GM19468 (cell line): ENCODE measurements around the gene KLK3.

Experiments used
- ATAC-seq: cut with Tn5 transposase; IDR thresholded peaks from one replicate; pipeline ENCODE4 v1.9.1; 2021; ENCODE audit warnings: mild to moderate bottlenecking, moderate library complexity, moderate number of reproducible peaks; ENCODE audit not compliant: unreplicated experiment; ENCODE audit errors: extremely low read depth

Gene KLK3

DNA sequence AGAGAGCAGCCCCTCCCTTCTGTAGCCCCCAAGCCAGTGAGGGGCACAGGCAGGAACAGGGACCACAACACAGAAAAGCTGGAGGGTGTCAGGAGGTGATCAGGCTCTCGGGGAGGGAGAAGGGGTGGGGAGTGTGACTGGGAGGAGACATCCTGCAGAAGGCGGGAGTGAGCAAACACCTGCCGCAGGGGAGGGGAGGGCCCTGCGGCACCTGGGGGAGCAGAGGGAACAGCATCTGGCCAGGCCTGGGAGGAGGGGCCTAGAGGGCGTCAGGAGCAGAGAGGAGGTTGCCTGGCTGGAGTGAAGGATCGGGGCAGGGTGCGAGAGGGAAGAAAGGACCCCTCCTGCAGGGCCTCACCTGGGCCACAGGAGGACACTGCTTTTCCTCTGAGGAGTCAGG, 4.2 kb downstream of the KLK3 start:
- no peak for ATAC-seq

DNA sequence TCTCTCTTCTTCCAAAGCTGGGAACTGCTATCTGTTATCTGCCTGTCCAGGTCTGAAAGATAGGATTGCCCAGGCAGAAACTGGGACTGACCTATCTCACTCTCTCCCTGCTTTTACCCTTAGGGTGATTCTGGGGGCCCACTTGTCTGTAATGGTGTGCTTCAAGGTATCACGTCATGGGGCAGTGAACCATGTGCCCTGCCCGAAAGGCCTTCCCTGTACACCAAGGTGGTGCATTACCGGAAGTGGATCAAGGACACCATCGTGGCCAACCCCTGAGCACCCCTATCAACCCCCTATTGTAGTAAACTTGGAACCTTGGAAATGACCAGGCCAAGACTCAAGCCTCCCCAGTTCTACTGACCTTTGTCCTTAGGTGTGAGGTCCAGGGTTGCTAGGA, 5.1 kb downstream of the KLK3 start:
- no peak for ATAC-seq

DNA sequence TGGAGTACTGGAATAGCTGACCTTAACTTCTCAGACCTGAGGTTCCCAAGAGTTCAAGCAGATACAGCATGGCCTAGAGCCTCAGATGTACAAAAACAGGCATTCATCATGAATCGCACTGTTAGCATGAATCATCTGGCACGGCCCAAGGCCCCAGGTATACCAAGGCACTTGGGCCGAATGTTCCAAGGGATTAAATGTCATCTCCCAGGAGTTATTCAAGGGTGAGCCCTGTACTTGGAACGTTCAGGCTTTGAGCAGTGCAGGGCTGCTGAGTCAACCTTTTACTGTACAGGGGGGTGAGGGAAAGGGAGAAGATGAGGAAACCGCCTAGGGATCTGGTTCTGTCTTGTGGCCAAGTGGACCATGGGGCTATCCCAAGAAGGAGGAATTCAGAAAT, 6.3 kb downstream of the KLK3 start:
- ATAC-seq, result no peak

DNA sequence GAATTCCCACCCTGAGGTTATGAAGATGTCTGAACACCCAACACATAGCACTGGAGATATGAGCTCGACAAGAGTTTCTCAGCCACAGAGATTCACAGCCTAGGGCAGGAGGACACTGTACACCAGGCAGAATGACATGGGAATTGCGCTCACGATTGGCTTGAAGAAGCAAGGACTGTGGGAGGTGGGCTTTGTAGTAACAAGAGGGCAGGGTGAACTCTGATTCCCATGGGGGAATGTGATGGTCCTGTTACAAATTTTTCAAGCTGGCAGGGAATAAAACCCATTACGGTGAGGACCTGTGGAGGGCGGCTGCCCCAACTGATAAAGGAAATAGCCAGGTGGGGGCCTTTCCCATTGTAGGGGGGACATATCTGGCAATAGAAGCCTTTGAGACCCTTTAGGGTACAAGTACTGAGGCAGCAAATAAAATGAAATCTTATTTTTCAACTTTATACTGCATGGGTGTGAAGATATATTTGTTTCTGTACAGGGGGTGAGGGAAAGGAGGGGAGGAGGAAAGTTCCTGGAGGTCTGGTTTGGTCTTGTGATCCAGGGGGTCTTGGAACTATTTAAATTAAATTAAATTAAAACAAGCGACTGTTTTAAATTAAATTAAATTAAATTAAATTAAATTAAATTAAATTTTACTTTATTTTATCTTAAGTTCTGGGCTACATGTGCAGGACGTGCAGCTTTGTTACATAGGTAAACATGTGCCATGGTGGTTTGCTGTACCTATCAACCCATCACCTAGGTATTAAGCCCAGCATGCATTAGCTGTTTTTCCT, 7.0 kb downstream of the KLK3 start:
- ATAC-seq, result no peak

DNA sequence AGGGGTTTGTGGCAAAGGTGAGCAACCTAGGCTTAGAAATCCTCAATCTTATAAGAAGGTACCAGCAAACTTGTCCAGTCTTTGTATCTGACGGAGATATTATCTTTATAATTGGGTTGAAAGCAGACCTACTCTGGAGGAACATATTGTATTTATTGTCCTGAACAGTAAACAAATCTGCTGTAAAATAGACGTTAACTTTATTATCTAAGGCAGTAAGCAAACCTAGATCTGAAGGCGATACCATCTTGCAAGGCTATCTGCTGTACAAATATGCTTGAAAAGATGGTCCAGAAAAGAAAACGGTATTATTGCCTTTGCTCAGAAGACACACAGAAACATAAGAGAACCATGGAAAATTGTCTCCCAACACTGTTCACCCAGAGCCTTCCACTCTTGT, 14.8 kb downstream of the KLK3 start:
- no peak for ATAC-seq

DNA sequence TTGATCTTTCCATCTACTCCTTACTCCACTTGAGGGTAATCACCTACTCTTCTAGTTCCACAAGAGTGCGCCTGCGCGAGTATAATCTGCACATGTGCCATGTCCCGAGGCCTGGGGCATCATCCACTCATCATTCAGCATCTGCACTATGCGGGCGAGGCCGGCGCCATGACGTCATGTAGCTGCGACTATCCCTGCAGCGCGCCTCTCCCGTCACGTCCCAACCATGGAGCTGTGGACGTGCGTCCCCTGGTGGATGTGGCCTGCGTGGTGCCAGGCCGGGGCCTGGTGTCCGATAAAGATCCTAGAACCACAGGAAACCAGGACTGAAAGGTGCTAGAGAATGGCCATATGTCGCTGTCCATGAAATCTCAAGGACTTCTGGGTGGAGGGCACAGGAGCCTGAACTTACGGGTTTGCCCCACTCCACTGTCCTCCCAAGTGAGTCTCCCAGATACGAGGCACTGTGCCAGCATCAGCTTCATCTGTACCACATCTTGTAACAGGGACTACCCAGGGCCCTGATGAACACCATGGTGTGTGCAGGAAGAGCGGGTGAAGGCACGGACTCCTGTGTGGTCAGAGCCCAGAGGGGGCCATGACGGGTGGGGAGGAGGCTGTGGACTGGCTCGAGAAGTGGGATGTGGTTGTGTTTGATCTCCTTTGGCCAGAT, 15.8 kb downstream of the KLK3 start:
- ATAC-seq, result no peak

DNA sequence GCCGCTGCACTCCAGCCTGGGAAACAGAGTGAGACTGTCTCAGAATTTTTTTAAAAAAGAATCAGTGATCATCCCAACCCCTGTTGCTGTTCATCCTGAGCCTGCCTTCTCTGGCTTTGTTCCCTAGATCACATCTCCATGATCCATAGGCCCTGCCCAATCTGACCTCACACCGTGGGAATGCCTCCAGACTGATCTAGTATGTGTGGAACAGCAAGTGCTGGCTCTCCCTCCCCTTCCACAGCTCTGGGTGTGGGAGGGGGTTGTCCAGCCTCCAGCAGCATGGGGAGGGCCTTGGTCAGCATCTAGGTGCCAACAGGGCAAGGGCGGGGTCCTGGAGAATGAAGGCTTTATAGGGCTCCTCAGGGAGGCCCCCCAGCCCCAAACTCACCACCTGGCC, 18.3 kb downstream of the KLK3 start, which contains the start of gene KLK2:
TSS of gene KLK2 (plus strand) at position 384 of the 400 bp plus-strand sequence. CDS start 35 bp downstream, outside the sequence.
- no peak for ATAC-seq

DNA sequence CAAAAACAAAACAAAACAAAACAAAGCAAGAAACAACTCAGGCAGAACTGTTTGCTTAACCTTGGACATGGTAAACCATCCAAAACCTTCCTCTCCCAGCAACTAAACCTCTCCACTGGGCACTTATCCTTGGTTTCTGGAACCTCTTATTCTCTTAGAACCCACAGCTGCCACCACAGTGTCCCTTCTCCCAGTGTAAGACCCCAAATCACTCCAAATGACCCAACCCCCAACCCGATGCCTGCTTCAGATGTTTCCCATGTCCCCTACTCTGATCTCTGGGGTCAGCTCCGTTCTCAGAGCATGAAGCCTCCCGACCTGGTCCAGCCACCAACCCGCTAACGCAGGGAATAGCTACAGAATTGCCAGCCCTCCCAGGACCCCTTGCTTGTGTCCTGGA, 19.5 kb downstream of the KLK3 start:
- no peak for ATAC-seq

DNA sequence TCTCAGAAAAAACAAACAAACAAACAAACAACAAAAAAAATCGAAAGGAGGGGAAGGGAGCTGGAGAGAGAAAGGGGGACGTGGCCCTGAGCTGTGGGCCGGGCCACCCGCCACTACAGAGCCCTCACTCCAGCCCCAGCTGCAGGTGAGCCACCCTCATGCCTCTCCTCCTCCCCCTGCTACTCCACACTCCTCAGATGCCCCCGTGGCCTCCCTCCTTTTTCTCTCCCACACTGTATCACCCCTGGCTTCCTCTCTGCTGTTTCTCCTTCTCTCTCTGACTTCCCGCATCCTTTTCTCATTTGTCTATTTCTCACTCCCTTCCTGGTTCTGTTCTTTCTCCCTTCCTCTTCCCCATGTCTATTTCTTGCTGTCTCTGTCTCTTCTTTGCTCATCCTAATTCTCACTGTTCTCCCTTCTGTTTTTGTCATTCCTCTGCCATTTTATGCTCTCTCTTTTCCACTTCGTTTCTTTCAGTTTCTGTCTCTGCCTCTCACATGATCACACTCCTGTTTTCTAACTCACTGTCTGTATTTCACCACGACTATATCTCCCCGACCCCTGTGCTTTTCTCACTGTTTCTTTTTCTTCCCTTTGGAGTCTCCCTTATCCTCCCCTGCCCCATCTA, 21.2 kb downstream of the KLK3 start:
- no peak for ATAC-seq

DNA sequence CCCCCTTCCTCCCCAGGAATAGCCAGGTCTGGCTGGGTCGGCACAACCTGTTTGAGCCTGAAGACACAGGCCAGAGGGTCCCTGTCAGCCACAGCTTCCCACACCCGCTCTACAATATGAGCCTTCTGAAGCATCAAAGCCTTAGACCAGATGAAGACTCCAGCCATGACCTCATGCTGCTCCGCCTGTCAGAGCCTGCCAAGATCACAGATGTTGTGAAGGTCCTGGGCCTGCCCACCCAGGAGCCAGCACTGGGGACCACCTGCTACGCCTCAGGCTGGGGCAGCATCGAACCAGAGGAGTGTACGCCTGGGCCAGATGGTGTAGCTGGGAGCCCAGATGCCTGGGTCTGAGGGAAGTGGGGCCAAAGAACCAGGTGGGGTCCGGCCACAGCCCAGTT, 21.7 kb downstream of the KLK3 start:
- no peak for ATAC-seq

DNA sequence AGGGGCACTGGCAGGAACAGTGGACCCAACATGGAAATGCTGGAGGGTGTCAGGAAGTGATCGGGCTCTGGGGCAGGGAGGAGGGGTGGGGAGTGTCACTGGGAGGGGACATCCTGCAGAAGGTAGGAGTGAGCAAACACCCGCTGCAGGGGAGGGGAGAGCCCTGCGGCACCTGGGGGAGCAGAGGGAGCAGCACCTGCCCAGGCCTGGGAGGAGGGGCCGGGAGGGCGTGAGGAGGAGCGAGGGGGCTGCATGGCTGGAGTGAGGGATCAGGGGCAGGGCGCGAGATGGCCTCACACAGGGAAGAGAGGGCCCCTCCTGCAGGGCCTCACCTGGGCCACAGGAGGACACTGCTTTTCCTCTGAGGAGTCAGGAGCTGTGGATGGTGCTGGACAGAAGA, 22.6 kb downstream of the KLK3 start:
- no peak for ATAC-seq

DNA sequence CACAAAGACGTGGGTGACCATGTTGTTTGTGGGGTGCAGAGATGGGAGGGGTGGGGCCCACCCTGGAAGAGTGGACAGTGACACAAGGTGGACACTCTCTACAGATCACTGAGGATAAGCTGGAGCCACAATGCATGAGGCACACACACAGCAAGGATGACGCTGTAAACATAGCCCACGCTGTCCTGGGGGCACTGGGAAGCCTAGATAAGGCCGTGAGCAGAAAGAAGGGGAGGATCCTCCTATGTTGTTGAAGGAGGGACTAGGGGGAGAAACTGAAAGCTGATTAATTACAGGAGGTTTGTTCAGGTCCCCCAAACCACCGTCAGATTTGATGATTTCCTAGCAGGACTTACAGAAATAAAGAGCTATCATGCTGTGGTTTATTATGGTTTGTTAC, 24.1 kb downstream of the KLK3 start:
- no peak for ATAC-seq

DNA sequence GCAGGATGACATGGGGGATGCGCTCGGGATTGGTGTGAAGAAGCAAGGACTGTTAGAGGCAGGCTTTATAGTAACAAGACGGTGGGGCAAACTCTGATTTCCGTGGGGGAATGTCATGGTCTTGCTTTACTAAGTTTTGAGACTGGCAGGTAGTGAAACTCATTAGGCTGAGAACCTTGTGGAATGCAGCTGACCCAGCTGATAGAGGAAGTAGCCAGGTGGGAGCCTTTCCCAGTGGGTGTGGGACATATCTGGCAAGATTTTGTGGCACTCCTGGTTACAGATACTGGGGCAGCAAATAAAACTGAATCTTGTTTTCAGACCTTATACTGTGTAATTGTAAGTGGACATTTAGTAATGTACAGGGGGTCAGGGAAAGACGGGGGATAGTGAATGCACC, 25.5 kb downstream of the KLK3 start:
- no peak for ATAC-seq

DNA sequence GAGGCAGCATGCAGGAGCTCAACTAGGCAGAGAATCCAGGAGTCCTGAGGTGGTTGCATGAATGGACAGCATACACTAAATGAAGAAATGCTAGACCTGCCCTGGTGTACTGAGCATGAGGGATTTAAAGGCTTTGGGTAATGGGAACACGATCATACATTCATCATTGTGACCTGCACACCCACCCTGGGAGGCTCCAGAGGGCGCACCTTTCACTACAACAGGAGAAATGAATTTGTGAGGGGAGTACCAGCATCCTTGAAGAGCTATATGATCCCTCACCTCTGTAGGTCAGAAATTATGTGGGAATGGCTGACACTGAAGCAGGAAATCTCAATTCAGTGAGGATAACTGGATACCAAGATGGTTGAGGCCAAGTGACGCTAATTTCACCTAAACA, 27.5 kb downstream of the KLK3 start:
- no peak for ATAC-seq

DNA sequence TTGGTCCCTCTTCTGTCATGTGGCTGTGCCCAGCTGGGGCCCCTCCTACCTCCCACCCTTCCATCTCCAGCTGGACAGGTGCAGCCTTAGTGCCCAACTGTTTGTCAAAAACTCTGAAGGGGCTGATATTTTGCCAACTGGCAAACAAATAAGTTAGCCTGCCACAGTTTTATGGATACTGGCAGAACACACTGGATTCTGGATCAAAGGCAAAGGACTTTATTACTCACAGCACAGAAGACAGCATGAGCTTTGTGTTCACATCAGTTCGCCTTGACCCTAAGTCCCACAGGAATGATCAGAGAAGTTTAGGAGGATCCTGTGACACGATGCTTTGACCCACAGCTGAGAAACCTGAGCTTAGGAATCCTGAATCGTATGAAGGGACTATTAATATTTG, 34.9 kb downstream of the KLK3 start:
- ATAC-seq, result no peak

DNA sequence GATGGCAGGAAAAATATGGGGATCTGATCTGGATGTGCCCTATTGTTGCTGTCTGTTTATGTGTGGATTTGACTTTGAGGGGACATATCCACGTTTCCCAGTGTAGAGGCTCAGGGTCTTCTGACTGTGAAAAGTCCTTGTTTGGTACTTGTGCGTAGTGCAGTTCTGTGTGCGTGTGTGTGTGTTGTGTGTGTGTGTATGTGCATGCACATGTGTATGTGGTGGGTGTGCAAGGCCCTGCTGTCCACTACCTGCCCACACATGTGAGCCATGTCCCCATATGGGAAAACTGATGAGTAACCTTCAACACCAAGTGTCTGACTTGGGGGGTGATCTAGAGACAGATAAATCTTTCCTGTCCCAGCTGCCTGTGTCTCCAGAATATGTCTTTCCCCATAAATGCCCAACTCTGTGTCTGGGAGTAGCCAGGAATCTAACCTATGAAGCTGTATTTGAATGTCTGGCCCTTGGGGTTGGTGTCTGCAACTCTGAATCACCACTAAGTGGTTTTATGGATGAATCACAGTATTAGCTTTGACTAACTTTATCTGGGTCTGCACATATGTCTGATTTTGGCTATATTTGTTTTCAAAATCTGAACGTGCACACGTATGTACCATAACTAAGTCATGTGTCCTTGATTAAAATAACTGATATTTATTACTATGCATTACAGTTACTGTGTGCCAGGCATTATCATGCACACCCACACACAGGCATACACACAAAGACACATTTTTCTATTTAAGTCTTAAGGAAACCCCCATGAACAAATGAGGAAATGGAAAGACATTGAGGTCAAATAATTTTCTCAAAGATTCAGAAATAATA, 35.9 kb downstream of the KLK3 start:
- ATAC-seq, result no peak

DNA sequence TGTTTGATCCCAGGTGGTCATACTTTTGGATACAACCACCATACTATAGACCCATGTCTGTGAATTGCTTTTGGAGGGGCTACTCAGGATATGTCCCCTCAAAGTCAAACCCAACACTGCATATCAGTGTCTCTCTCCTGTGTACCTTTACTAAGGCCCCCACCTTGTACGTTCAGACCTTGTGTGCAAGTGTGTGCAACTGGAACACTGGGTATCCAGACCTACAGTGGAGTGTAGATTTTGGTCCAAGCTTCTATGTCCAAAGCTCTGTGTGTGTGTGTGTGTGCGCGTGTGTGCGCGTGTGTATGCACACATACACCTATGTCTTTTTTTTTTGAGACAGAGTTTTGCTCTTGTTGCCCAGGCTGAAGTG, 36.5 kb downstream of the KLK3 start:
- no peak for ATAC-seq

DNA sequence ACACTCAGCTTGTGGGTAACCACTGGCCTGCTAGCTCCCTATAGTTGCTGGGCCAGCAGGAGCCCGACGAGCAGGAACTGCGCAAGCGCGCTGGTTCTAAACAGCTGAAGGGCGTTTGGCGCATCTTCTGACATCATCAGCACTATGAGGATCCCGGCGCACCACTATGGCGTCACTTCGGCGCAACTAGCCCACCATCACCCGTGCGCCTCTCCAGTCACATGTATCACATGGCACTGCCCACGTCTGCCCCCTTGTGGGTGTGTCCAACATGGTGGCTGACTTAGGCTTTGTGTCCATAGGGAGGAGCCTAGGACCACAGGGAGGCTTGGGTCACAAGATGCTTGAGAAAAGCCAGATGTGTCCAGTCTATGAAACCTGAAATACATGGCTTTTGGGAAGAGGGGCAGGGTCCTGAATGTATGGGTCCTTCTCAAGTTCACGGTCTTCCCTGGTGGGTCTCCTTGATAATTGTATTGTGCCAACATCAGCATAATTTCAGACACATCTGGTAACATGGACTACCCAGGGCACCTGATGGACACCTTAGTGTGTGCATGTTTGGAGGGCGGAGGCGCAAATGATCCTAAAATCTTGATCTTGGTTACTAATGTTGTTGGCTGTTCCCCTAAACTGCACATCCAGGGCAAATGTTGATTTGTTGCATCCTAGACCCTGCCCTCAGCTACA, 38.5 kb downstream of the KLK3 start:
- no peak for ATAC-seq

DNA sequence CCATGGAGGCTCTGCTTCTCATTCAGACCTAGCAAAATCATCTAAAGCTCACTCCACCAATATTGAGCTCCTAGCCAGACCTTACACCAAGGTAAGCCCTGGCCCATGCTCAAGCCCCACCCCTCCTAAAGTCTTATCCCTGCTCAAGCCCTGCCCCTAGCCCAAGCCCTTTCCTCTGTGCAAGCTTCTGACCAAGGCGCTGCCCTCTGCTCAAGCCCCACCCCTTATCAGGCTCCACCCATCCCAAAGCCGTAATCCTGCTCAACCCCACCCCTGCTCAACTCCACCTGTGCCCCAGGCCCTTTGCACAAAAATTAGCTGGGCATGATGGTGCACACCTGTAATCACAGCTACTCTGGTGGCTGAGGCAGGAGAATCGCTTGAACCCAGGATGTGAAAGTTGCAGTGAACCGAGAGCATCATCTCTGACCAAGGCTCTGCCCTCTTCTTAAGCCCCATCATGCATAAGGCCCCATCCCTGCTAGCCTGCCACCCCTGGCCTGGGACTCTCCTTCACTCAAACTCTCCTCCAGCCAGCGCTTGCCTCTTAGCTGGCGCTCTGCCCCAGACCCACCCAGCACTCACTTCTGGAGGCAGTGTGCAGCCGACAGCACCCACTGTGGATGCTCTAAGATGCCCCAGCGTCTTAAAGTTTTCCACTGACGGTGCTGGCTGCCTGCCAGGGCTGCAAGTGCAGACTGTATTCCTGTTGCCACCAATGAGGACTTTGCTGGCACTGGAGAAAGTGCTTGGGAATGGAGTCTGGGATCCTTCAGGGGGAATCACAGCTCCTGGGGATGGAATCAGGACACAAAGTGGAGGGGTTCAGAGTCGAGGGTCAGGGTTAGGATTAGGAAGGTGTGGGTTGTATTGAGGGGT, 40.0 kb downstream of the KLK3 start:
- ATAC-seq, result no peak
